Endothelial cell of umbilical vein (primary cell): Measurements from ENCODE around the gene OR2W3.

Source experiments
- EZH2 ChIP-seq: IDR thresholded peaks from 2 replicates; pipeline ENCODE4 v1.6.1; 2012; ENCODE audit warnings: borderline replicate concordance, low read depth, mild to moderate bottlenecking, moderate library complexity, low read length, inconsistent platforms; ENCODE audit not compliant: severe bottlenecking
- JUN ChIP-seq: IDR thresholded peaks from 2 replicates; pipeline ENCODE4 v1.6.1; 2011; ENCODE audit warnings: borderline replicate concordance, low read depth; ENCODE audit not compliant: insufficient read length, insufficient read depth
- MAX ChIP-seq: IDR thresholded peaks from 2 replicates; pipeline ENCODE4 v1.6.1; 2011; ENCODE audit not compliant: insufficient read depth, insufficient read length
- MYC ChIP-seq: IDR thresholded peaks from one replicate; pipeline ENCODE4 v1.6.1; 2011; ENCODE audit warnings: mild to moderate bottlenecking, low read depth, low read length
- POLR2A ChIP-seq: IDR thresholded peaks from 2 replicates; pipeline ENCODE4 v1.6.1; 2012; ENCODE audit warnings: low read depth, mild to moderate bottlenecking, control low read depth, low read length
- POLR2AphosphoS5 ChIP-seq: IDR thresholded peaks from 2 replicates; pipeline ENCODE4 v1.6.1; 2012; ENCODE audit warnings: low read depth, mild to moderate bottlenecking, control low read depth, low read length, moderate library complexity; ENCODE audit not compliant: insufficient read depth
- TF ChIP-seq, protein P1 (sequence below), 2 donors: IDR thresholded peaks; 1 replicate in 1 of 2; 2 replicates in 1 of 2; pipeline ENCODE4 v1.5.1; 2011; ENCODE audit warnings: low read length in 2 of 2, mild to moderate bottlenecking in 2 of 2, moderate library complexity in 2 of 2, control low read depth in 1 of 2, inconsistent platforms in 1 of 2, low read depth in 1 of 2; ENCODE audit not compliant: insufficient read depth in 1 of 2; ENCODE audit errors: extremely low read depth in 1 of 2

DNA sequence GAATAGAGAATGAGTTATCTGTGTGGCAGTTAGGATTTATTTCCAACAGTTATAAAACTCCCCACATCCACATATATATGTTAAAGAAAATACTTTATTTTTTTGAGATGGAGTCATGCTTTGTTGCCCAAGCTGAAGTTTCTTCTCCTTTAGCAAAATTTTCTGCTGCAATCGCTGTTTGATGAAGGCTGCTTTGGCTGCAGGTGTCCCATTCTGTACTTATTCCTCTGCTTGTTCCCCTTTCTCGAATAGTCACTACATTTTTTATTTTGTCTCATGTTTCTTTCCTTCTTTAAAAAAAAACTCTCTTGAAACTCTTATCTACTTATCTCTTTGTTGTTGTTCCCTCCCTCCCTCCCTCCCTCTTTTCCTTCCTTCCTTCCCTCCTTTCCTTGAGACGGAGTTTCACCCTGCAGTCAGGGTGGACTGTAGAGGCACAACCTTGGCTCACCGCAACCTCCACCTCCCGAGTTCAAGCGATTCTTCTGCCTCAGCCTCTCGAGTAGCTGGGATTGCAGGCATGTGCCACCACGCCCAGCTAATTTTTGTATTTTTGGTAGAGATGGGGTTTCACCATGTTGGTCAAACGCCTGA is 10.6 kb downstream of the OR2W3 start:
- TF ChIP-seq, protein P1, sequence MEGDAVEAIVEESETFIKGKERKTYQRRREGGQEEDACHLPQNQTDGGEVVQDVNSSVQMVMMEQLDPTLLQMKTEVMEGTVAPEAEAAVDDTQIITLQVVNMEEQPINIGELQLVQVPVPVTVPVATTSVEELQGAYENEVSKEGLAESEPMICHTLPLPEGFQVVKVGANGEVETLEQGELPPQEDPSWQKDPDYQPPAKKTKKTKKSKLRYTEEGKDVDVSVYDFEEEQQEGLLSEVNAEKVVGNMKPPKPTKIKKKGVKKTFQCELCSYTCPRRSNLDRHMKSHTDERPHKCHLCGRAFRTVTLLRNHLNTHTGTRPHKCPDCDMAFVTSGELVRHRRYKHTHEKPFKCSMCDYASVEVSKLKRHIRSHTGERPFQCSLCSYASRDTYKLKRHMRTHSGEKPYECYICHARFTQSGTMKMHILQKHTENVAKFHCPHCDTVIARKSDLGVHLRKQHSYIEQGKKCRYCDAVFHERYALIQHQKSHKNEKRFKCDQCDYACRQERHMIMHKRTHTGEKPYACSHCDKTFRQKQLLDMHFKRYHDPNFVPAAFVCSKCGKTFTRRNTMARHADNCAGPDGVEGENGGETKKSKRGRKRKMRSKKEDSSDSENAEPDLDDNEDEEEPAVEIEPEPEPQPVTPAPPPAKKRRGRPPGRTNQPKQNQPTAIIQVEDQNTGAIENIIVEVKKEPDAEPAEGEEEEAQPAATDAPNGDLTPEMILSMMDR (IDR thresholded peaks at IDR 0.05; ENCODE audit: extremely low read depth in 1 of 2, insufficient read depth in 1 of 2, low read depth in 1 of 2, low read length in 2 of 2), result no peak
- no peak for TF ChIP-seq POLR2A
- TF ChIP-seq MAX, result no peak
- no peak for TF ChIP-seq POLR2AphosphoS5
- TF ChIP-seq MYC, result no peak
- no peak for TF ChIP-seq JUN
- no peak for TF ChIP-seq EZH2
